H9 (cell line): ENCODE measurements around the gene PCCA. TPM values are rescaled to one million over a fixed set of nuclear protein-coding genes. Genes with fewer than 3 reads are reported as not detected.

Source experiments
- DNase-seq: peaks from one replicate; pipeline ENCODE4 v3.0.0-alpha.2; 2017
- H2AFZ ChIP-seq: one replicate; pipeline ENCODE4 v1.6.1; 2013; ENCODE audit warnings: mild to moderate bottlenecking, low read length, control low read depth, moderate library complexity
- H2AK5ac ChIP-seq: 2 replicates; pipeline ENCODE4 v1.6.1; 2013; ENCODE audit warnings: low read length, control low read depth, mixed read lengths; ENCODE audit not compliant: insufficient read length
- H2BK120ac ChIP-seq: one replicate; pipeline ENCODE4 v1.6.1; 2013; ENCODE audit warnings: low read depth, mild to moderate bottlenecking, low read length, control low read depth, inconsistent platforms; ENCODE audit not compliant: poor library complexity, severe bottlenecking
- H2BK12ac ChIP-seq: 2 replicates; pipeline ENCODE4 v1.6.1; 2013; ENCODE audit warnings: low read length, control low read depth, mixed read lengths, low read depth; ENCODE audit not compliant: insufficient read length
- H2BK15ac ChIP-seq: 2 replicates; pipeline ENCODE4 v1.6.1; 2013; ENCODE audit warnings: low read depth, low read length, control low read depth
- H2BK20ac ChIP-seq: one replicate; pipeline ENCODE4 v1.6.1; 2013; ENCODE audit warnings: low read depth, mild to moderate bottlenecking, low read length, control low read depth, inconsistent platforms; ENCODE audit not compliant: poor library complexity, severe bottlenecking
- H2BK5ac ChIP-seq: 2 replicates; pipeline ENCODE4 v1.6.1; 2013; ENCODE audit warnings: low read length, control low read depth, mixed read lengths; ENCODE audit not compliant: insufficient read length
- H3K14ac ChIP-seq: 2 replicates; pipeline ENCODE4 v1.6.1; 2013; ENCODE audit warnings: low read length, control low read depth; ENCODE audit not compliant: insufficient read depth
- H3K18ac ChIP-seq: 2 replicates; pipeline ENCODE4 v1.6.1; 2013; ENCODE audit warnings: low read depth, mild to moderate bottlenecking, mixed read lengths, low read length, control low read depth; ENCODE audit not compliant: insufficient read length
- H3K23ac ChIP-seq: 2 replicates; pipeline ENCODE4 v1.6.1; 2013; ENCODE audit warnings: low read length, control low read depth, mixed read lengths, low read depth; ENCODE audit not compliant: insufficient read length
- H3K23me2 ChIP-seq: 2 replicates; pipeline ENCODE4 v1.6.1; 2013; ENCODE audit warnings: low read depth, mild to moderate bottlenecking, mixed read lengths, low read length, control low read depth; ENCODE audit not compliant: insufficient read length, poor library complexity, severe bottlenecking
- H3K27ac ChIP-seq: 2 replicates; pipeline ENCODE4 v1.5.1; 2013; ENCODE audit warnings: low read length, control low read depth, mixed read lengths, low read depth; ENCODE audit not compliant: insufficient read length
- H3K27me3 ChIP-seq: 2 replicates; pipeline ENCODE4 v1.6.1; 2013; ENCODE audit warnings: low read length, control low read depth, inconsistent platforms; ENCODE audit not compliant: insufficient read depth
- H3K4ac ChIP-seq: 2 replicates; pipeline ENCODE4 v1.6.1; 2013; ENCODE audit warnings: low read depth, mild to moderate bottlenecking, control low read depth, inconsistent platforms, low read length, moderate library complexity
- H3K4me1 ChIP-seq: 2 replicates; pipeline ENCODE4 v1.6.1; 2013; ENCODE audit warnings: low read length, control low read depth, inconsistent platforms; ENCODE audit not compliant: insufficient read depth
- H3K4me2 ChIP-seq: 2 replicates; pipeline ENCODE4 v1.6.1; 2013; ENCODE audit warnings: low read length, control low read depth, mixed read lengths; ENCODE audit not compliant: insufficient read length, insufficient read depth
- H3K56ac ChIP-seq: 2 replicates; pipeline ENCODE4 v1.6.1; 2013; ENCODE audit warnings: low read depth, mild to moderate bottlenecking, mixed read lengths, low read length, control low read depth; ENCODE audit not compliant: insufficient read length
- H3K79me1 ChIP-seq: 2 replicates; pipeline ENCODE4 v1.6.1; 2013; ENCODE audit warnings: low read depth, mild to moderate bottlenecking, moderate library complexity, low read length, control low read depth, inconsistent platforms; ENCODE audit not compliant: insufficient read depth, poor library complexity, severe bottlenecking
- H3K79me2 ChIP-seq: 2 replicates; pipeline ENCODE4 v1.6.1; 2013; ENCODE audit warnings: low read length, control low read depth, inconsistent platforms; ENCODE audit not compliant: insufficient read depth
- H3K9ac ChIP-seq: 2 replicates; pipeline ENCODE4 v1.6.1; 2013; ENCODE audit warnings: low read length, control low read depth, mixed read lengths; ENCODE audit not compliant: insufficient read length; ENCODE audit errors: extremely low read depth
- H3K9me3 ChIP-seq: one replicate; pipeline ENCODE4 v1.6.1; 2013; ENCODE audit warnings: low read depth, low read length, inconsistent platforms; ENCODE audit not compliant: control insufficient read depth
- H3T11ph ChIP-seq: one replicate; pipeline ENCODE4 v1.6.1; 2013; ENCODE audit warnings: mild to moderate bottlenecking, low read length, control low read depth, inconsistent platforms
- H4K20me1 ChIP-seq: one replicate; pipeline ENCODE4 v1.6.1; 2013; ENCODE audit not compliant: control insufficient read depth, insufficient read length, insufficient read depth
- H4K5ac ChIP-seq: 2 replicates; pipeline ENCODE4 v1.6.1; 2013; ENCODE audit warnings: low read depth, mild to moderate bottlenecking, mixed read lengths, low read length, control low read depth; ENCODE audit not compliant: insufficient read length
- H4K8ac ChIP-seq: replicated peaks from 2 replicates; pipeline ENCODE4 v1.6.1; 2013; ENCODE audit warnings: low read length, control low read depth, mixed read lengths, low read depth; ENCODE audit not compliant: insufficient read length
- H4K91ac ChIP-seq: 2 replicates; pipeline ENCODE4 v1.6.1; 2013; ENCODE audit warnings: low read depth, mild to moderate bottlenecking, moderate library complexity, mixed read lengths, low read length, control low read depth; ENCODE audit not compliant: insufficient read length
- H3K27ac Mint-ChIP-seq, 3 experiments: 2 replicates in 2 of 3; 3 replicates in 1 of 3; pipeline ENCODE4 v1.8.0; 2020 to 2021; ENCODE audit warnings: mixed read lengths in 3 of 3, mild to moderate bottlenecking in 1 of 3, moderate library complexity in 1 of 3
- H3K27me3 Mint-ChIP-seq: 2 replicates; pipeline ENCODE4 v1.8.0; 2021; ENCODE audit warnings: low read depth, mild to moderate bottlenecking, moderate library complexity, mixed read lengths
- H3K36me3 Mint-ChIP-seq, 3 experiments: 2 replicates in 2 of 3; 3 replicates in 1 of 3; pipeline ENCODE4 v1.8.0; 2020 to 2021; ENCODE audit warnings: low read depth in 3 of 3, mixed read lengths in 3 of 3; ENCODE audit not compliant: insufficient read depth in 1 of 3
- H3K4me1 Mint-ChIP-seq, 2 experiments: 2 replicates each; pipeline ENCODE4 v1.8.0; 2020; ENCODE audit warnings: mixed read lengths in 2 of 2
- H3K4me3 Mint-ChIP-seq, 2 experiments: 2 replicates in 1 of 2; 3 replicates in 1 of 2; pipeline ENCODE4 v1.8.0; 2020 to 2021; ENCODE audit warnings: mild to moderate bottlenecking in 2 of 2, mixed read lengths in 2 of 2, moderate library complexity in 1 of 2
- H3K9me3 Mint-ChIP-seq, 2 experiments: 2 replicates in 1 of 2; 3 replicates in 1 of 2; pipeline ENCODE4 v1.8.0; 2020; ENCODE audit warnings: mild to moderate bottlenecking in 2 of 2, mixed read lengths in 2 of 2, moderate library complexity in 1 of 2
- WGBS: extraction: QIAGEN DNeasy Blood & Tissue Kit; methylation state at CpG from one replicate; pipeline ENCODE4 v1.1.7; 2013; ENCODE audit warnings: missing lambda C conversion rate, low lambda C conversion rate, mixed read lengths; ENCODE audit not compliant: insufficient read length; ENCODE audit errors: extremely low coverage; 5-methylcytosine and 5-hydroxymethylcytosine counted together
- total RNA-seq: library from RNA; stranded (reverse); gene quantifications from 2 replicates; pipeline ENCODE4 v1.2.1, GENCODE V29; 2021
- TF ChIP-seq, protein P1 (sequence below): fragments of 200-600 bp; sonication (generic); conservative IDR thresholded peaks from 3 replicates; pipeline ENCODE4 v1.8.0; 2021; ENCODE audit warnings: antibody characterized with exemption, mild to moderate bottlenecking

PCCA gene
- total RNA-seq, 1 experiment from 2014 or later, result 56.5 TPM

DNA sequence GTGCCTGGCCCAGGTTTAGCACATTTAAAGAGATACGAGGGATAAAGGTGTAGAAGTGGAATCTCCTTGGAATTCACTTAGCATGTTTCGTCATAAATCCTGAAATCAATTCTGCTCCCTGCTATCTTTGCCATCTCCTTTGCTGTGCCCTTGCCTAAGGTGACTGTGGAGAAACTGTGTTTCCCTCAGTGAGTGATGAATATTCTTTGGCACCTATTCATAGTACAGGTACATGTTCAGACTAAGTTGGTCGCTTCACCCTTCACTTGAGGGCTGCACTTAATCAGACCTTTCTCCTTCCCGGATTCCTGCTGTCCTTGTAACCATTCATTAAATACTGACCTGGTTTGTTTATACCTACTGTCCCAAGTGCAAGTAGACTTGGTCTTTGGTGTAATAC is 17.8 kb downstream of the PCCA start:
- H2BK120ac ChIP-seq, result no peak overlapping the region
- H3K4ac ChIP-seq, result no peak overlapping the region
- peaks cover 3% of the 10 kb centered on the region; the same call in 1 of the 2 replicates for H3K79me2 ChIP-seq
- H2BK5ac ChIP-seq, result no peak overlapping the region
- H3K56ac ChIP-seq, result no peak overlapping the region
- H2BK20ac ChIP-seq, result no peak overlapping the region
- no peak overlapping the region for H2BK15ac ChIP-seq
- H3K4me2 ChIP-seq, result no peak overlapping the region
- no peak overlapping the region for H3K27ac ChIP-seq
- no peak overlapping the region for H4K8ac ChIP-seq
- WGBS, result no CpG with 5 or more reads among the region's 4 CpGs
- no peak overlapping the region for H3K9ac ChIP-seq
- H3K27ac Mint-ChIP-seq, result no peak overlapping the region; a peak in 1 of 7 replicates
- no peak overlapping the region for H2AFZ ChIP-seq
- no peaks in the 10 kb centered on the region for H3K27me3 ChIP-seq
- no peak for DNase-seq
- no peak overlapping the region for H2AK5ac ChIP-seq
- H3K18ac ChIP-seq, result no peak overlapping the region
- H2BK12ac ChIP-seq, result no peak overlapping the region
- no peak overlapping the region for H4K91ac ChIP-seq
- TF ChIP-seq, protein P1, sequence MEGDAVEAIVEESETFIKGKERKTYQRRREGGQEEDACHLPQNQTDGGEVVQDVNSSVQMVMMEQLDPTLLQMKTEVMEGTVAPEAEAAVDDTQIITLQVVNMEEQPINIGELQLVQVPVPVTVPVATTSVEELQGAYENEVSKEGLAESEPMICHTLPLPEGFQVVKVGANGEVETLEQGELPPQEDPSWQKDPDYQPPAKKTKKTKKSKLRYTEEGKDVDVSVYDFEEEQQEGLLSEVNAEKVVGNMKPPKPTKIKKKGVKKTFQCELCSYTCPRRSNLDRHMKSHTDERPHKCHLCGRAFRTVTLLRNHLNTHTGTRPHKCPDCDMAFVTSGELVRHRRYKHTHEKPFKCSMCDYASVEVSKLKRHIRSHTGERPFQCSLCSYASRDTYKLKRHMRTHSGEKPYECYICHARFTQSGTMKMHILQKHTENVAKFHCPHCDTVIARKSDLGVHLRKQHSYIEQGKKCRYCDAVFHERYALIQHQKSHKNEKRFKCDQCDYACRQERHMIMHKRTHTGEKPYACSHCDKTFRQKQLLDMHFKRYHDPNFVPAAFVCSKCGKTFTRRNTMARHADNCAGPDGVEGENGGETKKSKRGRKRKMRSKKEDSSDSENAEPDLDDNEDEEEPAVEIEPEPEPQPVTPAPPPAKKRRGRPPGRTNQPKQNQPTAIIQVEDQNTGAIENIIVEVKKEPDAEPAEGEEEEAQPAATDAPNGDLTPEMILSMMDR, result no peak
- H3T11ph ChIP-seq, result no peak overlapping the region
- no peaks in the 10 kb centered on the region for H3K23me2 ChIP-seq
- H3K4me3 Mint-ChIP-seq, result no peak overlapping the region
- peaks cover 10% of the 10 kb centered on the region for H3K79me1 ChIP-seq
- no peaks in the 10 kb centered on the region for H3K9me3 ChIP-seq
- H3K4me1 Mint-ChIP-seq, result peaks cover 3 to 4% of the 10 kb centered on the region in 2 experiments; a peak in 3 of 4 replicates
- H3K23ac ChIP-seq, result no peak overlapping the region
- no peaks in the 10 kb centered on the region for H3K27me3 Mint-ChIP-seq
- H3K4me1 ChIP-seq, result no peaks in the 10 kb centered on the region
- peaks cover 8 to 18% (median 17%) of the 10 kb centered on the region in 3 experiments; a peak in 6 of 7 replicates for H3K36me3 Mint-ChIP-seq
- H4K20me1 ChIP-seq, result no peaks in the 10 kb centered on the region
- no peaks in the 10 kb centered on the region for H3K9me3 Mint-ChIP-seq
- no peak overlapping the region for H3K14ac ChIP-seq
- no peak overlapping the region for H4K5ac ChIP-seq
